ENCODE data around the gene ASMT. TPM values are rescaled to one million over a fixed set of nuclear protein-coding genes. Genes with fewer than 3 reads are reported as not detected.

Gene ASMT
- total and polyA plus RNA-seq, 10 of the 15 experiments (the other 5 are each of a cell fraction or from before 2014, with no cell fraction given) = 0.18 to 0.29 TPM; not detected in 8

DNA sequence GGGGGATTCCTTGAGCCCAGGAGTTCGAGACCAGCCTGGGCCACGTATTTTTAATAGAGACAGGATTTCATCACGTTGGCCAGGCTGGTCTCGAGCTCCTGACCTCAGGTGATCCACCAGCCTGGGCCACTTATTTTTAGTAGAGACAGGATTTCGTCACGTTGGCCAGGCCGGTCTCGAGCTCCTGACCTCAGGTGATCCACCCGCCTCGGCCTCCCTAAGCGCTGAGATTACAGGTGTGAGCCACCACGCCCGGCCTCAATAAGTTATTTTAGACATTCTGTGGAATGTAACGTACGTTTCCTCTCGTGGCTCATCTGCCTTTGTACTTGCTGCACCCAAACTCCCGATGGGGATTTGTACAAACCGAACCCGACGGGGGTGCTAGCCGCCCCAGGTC lies 8.8 kb downstream of the ASMT start:
- peaks cover 3% of the 10 kb centered on the region; the same call in 1 of the 2 replicates for H3K4me1 ChIP-seq (ENCODE audit: control insufficient read depth, insufficient read depth, low read length)
- DNase-seq (ENCODE audit: low read depth, low spot score) (no peak), ATAC-seq (no peak), FAIRE-seq (no peak)
- intact Hi-C loops (cut with micrococcal nuclease; ENCODE audit: unreplicated experiment) (no loop called here), in situ Hi-C loops (cut with MboI) (no loop called here)
- ChIA-PET RAD21 (ENCODE audit: unreplicated experiment) (no interaction called here), POLR2A (no interaction called here), CTCF (no interaction called here), SMC1A (ENCODE audit: uncharacterized antibody, unreplicated experiment) (no interaction called here)
- no peak overlapping the region for H2AFZ ChIP-seq (ENCODE audit: control insufficient read depth, low read depth, low read length)
- H3K36me3 ChIP-seq (ENCODE audit: control insufficient read depth in 2 of 2, insufficient read depth in 2 of 2, low read length in 1 of 2) = no peaks in the 10 kb centered on the region
- H3K79me2 ChIP-seq (ENCODE audit: control insufficient read depth, insufficient read depth, low read length) = no peaks in the 10 kb centered on the region
- H3K9me3 ChIP-seq (replicated peaks; ENCODE audit: control insufficient read depth, insufficient read depth, low read length) = no peaks in the 10 kb centered on the region
- no peaks in the 10 kb centered on the region for H3K27me3 ChIP-seq (replicated peaks in 1 of 2; ENCODE audit: control insufficient read depth in 2 of 2, insufficient read depth in 2 of 2, low read length in 1 of 2)
- no peak for TF ChIP-seq RBBP5 (conservative IDR thresholded peaks at IDR 0.05)
- TF ChIP-seq HDAC2 (IDR thresholded peaks at IDR 0.05) = no peak
- TF ChIP-seq SP1 (IDR thresholded peaks at IDR 0.05; ENCODE audit: low read depth, low read length) = no peak
- no peak for TF ChIP-seq ZNF217 (IDR thresholded peaks at IDR 0.05)
- no peak for TF ChIP-seq TAF1 (IDR thresholded peaks at IDR 0.05; ENCODE audit: borderline replicate concordance, low read depth, low read length)
- TF ChIP-seq ETV6 (conservative IDR thresholded peaks at IDR 0.05 in 1 of 2, IDR thresholded peaks at IDR 0.05 in 1 of 2; ENCODE audit: borderline replicate concordance in 1 of 2, low read depth in 1 of 2) = no peak
- TF ChIP-seq STAT1 (conservative IDR thresholded peaks at IDR 0.05) = no peak
- no peak for TF ChIP-seq TARDBP (IDR thresholded peaks at IDR 0.05; ENCODE audit: borderline replicate concordance)
- TF ChIP-seq, protein P1, sequence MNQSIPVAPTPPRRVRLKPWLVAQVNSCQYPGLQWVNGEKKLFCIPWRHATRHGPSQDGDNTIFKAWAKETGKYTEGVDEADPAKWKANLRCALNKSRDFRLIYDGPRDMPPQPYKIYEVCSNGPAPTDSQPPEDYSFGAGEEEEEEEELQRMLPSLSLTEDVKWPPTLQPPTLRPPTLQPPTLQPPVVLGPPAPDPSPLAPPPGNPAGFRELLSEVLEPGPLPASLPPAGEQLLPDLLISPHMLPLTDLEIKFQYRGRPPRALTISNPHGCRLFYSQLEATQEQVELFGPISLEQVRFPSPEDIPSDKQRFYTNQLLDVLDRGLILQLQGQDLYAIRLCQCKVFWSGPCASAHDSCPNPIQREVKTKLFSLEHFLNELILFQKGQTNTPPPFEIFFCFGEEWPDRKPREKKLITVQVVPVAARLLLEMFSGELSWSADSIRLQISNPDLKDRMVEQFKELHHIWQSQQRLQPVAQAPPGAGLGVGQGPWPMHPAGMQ (IDR thresholded peaks at IDR 0.05; ENCODE audit: borderline replicate concordance) = no peak
- TF ChIP-seq KDM1A (IDR thresholded peaks at IDR 0.05; ENCODE audit: borderline replicate concordance) = no peak
- TF ChIP-seq, protein P2, sequence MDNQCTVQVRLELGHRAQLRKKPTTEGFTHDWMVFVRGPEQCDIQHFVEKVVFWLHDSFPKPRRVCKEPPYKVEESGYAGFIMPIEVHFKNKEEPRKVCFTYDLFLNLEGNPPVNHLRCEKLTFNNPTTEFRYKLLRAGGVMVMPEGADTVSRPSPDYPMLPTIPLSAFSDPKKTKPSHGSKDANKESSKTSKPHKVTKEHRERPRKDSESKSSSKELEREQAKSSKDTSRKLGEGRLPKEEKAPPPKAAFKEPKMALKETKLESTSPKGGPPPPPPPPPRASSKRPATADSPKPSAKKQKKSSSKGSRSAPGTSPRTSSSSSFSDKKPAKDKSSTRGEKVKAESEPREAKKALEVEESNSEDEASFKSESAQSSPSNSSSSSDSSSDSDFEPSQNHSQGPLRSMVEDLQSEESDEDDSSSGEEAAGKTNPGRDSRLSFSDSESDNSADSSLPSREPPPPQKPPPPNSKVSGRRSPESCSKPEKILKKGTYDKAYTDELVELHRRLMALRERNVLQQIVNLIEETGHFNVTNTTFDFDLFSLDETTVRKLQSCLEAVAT (IDR thresholded peaks at IDR 0.05) = no peak
- TF ChIP-seq, protein P3, sequence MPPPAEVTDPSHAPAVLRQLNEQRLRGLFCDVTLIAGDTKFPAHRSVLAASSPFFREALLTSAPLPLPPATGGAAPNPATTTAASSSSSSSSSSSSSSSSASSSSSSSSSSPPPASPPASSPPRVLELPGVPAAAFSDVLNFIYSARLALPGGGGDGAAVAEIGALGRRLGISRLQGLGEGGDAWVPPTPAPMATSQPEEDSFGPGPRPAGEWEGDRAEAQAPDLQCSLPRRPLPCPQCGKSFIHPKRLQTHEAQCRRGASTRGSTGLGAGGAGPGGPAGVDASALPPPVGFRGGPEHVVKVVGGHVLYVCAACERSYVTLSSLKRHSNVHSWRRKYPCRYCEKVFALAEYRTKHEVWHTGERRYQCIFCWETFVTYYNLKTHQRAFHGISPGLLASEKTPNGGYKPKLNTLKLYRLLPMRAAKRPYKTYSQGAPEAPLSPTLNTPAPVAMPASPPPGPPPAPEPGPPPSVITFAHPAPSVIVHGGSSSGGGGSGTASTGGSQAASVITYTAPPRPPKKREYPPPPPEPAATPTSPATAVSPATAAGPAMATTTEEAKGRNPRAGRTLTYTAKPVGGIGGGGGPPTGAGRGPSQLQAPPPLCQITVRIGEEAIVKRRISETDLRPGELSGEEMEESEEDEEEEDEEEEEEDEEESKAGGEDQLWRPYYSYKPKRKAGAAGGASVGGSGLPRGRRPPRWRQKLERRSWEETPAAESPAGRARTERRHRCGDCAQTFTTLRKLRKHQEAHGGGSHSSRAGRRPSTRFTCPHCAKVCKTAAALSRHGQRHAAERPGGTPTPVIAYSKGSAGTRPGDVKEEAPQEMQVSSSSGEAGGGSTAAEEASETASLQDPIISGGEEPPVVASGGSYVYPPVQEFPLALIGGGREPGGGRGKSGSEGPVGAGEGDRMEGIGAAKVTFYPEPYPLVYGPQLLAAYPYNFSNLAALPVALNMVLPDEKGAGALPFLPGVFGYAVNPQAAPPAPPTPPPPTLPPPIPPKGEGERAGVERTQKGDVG (CRISPR knock-in tag; IDR thresholded peaks at IDR 0.05) = no peak
- TF ChIP-seq, protein P4, sequence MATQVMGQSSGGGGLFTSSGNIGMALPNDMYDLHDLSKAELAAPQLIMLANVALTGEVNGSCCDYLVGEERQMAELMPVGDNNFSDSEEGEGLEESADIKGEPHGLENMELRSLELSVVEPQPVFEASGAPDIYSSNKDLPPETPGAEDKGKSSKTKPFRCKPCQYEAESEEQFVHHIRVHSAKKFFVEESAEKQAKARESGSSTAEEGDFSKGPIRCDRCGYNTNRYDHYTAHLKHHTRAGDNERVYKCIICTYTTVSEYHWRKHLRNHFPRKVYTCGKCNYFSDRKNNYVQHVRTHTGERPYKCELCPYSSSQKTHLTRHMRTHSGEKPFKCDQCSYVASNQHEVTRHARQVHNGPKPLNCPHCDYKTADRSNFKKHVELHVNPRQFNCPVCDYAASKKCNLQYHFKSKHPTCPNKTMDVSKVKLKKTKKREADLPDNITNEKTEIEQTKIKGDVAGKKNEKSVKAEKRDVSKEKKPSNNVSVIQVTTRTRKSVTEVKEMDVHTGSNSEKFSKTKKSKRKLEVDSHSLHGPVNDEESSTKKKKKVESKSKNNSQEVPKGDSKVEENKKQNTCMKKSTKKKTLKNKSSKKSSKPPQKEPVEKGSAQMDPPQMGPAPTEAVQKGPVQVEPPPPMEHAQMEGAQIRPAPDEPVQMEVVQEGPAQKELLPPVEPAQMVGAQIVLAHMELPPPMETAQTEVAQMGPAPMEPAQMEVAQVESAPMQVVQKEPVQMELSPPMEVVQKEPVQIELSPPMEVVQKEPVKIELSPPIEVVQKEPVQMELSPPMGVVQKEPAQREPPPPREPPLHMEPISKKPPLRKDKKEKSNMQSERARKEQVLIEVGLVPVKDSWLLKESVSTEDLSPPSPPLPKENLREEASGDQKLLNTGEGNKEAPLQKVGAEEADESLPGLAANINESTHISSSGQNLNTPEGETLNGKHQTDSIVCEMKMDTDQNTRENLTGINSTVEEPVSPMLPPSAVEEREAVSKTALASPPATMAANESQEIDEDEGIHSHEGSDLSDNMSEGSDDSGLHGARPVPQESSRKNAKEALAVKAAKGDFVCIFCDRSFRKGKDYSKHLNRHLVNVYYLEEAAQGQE (IDR thresholded peaks at IDR 0.05; ENCODE audit: low read depth, low read length) = no peak
- TF ChIP-seq, protein P5, sequence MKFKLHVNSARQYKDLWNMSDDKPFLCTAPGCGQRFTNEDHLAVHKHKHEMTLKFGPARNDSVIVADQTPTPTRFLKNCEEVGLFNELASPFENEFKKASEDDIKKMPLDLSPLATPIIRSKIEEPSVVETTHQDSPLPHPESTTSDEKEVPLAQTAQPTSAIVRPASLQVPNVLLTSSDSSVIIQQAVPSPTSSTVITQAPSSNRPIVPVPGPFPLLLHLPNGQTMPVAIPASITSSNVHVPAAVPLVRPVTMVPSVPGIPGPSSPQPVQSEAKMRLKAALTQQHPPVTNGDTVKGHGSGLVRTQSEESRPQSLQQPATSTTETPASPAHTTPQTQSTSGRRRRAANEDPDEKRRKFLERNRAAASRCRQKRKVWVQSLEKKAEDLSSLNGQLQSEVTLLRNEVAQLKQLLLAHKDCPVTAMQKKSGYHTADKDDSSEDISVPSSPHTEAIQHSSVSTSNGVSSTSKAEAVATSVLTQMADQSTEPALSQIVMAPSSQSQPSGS (IDR thresholded peaks at IDR 0.05; ENCODE audit: low read length) = no peak
- TF ChIP-seq JUND (IDR thresholded peaks at IDR 0.05; ENCODE audit: low read depth, low read length) = no peak
- no peaks in the 10 kb centered on the region for H4K20me1 ChIP-seq (ENCODE audit: control insufficient read depth, insufficient read depth)
- 24% methylated on average over 21 of the region's 21 CpGs for WGBS (ENCODE audit: insufficient coverage, insufficient replicate concordance, low lambda C conversion rate, missing lambda C conversion rate)
- no TSS peak for BruUV-seq (replicated peaks)
- no peak overlapping the region for H3K4me2 ChIP-seq (ENCODE audit: control insufficient read depth, insufficient read depth)
- H3K9ac ChIP-seq (ENCODE audit: control insufficient read depth, insufficient read depth, low read length) = no peak overlapping the region
- H3K27ac ChIP-seq (ENCODE audit: control insufficient read depth, insufficient read depth) = no peak overlapping the region
- H3K4me3 ChIP-seq = no peak overlapping the region
